Naive thymus-derived CD8-positive, alpha-beta T cell (primary cell): ENCODE data around the gene SLC35G6. TPM values are rescaled to one million over a fixed set of nuclear protein-coding genes. Genes with fewer than 3 reads are reported as not detected.
A peak's percentile ranks its signal among the peaks of the same experiment; 100 is the strongest.
"Not testable (repeated sequence)": the region's sequence is repeated elsewhere in the genome, so short reads cannot be mapped to it uniquely, and the experiment has no call there.

ENCODE experiments used
- ATAC-seq, 2 donors: fragments of 150-1000 bp; cut with Tn5 transposase in 1 of 2; sonication (Bioruptor Pico), chemical (Tn5 transposase) in 1 of 2; 1 replicate in 1 of 2; 2 replicates in 1 of 2; pipeline ENCODE4 v1.10.0; 2021; ENCODE audit warnings: mild to moderate bottlenecking in 2 of 2, moderate library complexity in 2 of 2
- POLR2A ChIA-PET: fragments of 350-600 bp; sonication (Branson Sonifier 250); formaldehyde crosslinking; loops from one replicate; lab custom pipeline; 2021; ENCODE audit warnings: antibody characterized with exemption; lab: Charles Lee
- DNase-seq, 10 donors: peaks; one replicate each; pipeline versions ENCODE4 v3.0.0 to v3.0.0-alpha.2; 2020 to 2022
- H3K27ac Mint-ChIP-seq, 10 donors: one replicate each; pipeline ENCODE4 v1.8.0; 2020 to 2022; ENCODE audit warnings: mild to moderate bottlenecking in 10 of 10, mixed read lengths in 10 of 10, moderate library complexity in 4 of 10, inconsistent platforms in 1 of 10
- H3K27me3 Mint-ChIP-seq, 5 donors: one replicate each; pipeline ENCODE4 v1.8.0; 2021 to 2022; ENCODE audit warnings: mixed read lengths in 5 of 5
- H3K36me3 Mint-ChIP-seq, 3 donors: one replicate each; pipeline ENCODE4 v1.8.0; 2020 to 2022; ENCODE audit warnings: mixed read lengths in 3 of 3, mild to moderate bottlenecking in 2 of 3, inconsistent platforms in 1 of 3
- H3K4me1 Mint-ChIP-seq, 4 donors: one replicate each; pipeline ENCODE4 v1.8.0; 2021 to 2022; ENCODE audit warnings: mixed read lengths in 4 of 4
- H3K4me3 Mint-ChIP-seq, 10 donors: one replicate each; pipeline ENCODE4 v1.8.0; 2020 to 2022; ENCODE audit warnings: mild to moderate bottlenecking in 10 of 10, mixed read lengths in 10 of 10, moderate library complexity in 6 of 10, inconsistent platforms in 1 of 10
- H3K9me3 Mint-ChIP-seq, 9 donors: one replicate each; pipeline ENCODE4 v1.8.0; 2020 to 2022; ENCODE audit warnings: mixed read lengths in 9 of 9, mild to moderate bottlenecking in 3 of 9, inconsistent platforms in 1 of 9, moderate library complexity in 1 of 9
- polyA plus RNA-seq, 3 donors: library from polyadenylated mRNA; unstranded; fragments of 300-500 nt; fragmentation: Illumina TruSeq; gene quantifications; one replicate each; pipeline ENCODE4 v1.2.3, GENCODE V29; 2021
- total RNA-seq, 8 experiments: library from RNA in 2 of 8; stranded (reverse) in 2 of 8; gene quantifications; one replicate each; pipeline ENCODE4 v1.2.3 and lab custom pipeline; 2021 to 2026

Gene SLC35G6
- total RNA-seq (not detected), polyA plus RNA-seq (not detected), total RNA-seq (lab: John Stamatoyannopoulos, UW) (0 to 0.98 (median 0) reads per million in 6 experiments)

GRCh38 chr17:7481275-7481674 is at the start of gene SLC35G6:
Gene SLC35G6 (plus strand): TSS chr17:7481446. CDS start chr17:7481517, 71 bp downstream.
- POLR2A ChIA-PET = interaction anchor here (0.7 to 12.5 kb wide), 13 partner anchors 10 to 678 kb away, joined by 3 to 295 read pairs (median 5); partner anchors contain the start of genes CHRNB1, MPDU1, TMEM102 and TP53
- Mint-ChIP-seq H3K27ac (peak within 1 kb of the TSS; percentile 97 to 100 (median 100)), H3K4me3 (peak within 1 kb of the TSS; percentile 85 to 100 (median 93)), H3K4me1 (peaks cover 50 to 78% (median 73%) of the 10 kb centered on the region in 4 donors), H3K36me3 (peaks cover 0 to 16% (median 0%) of the 10 kb centered on the region in 3 donors)
- H3K27me3 Mint-ChIP-seq, H3K9me3 Mint-ChIP-seq, DNase-seq, ATAC-seq: not testable (repeated sequence)

- Mint-ChIP-seq H3K36me3 (no peaks in the 10 kb centered on the region), H3K4me3 (no peak overlapping the region), H3K4me1 (peaks cover 7 to 20% (median 16%) of the 10 kb centered on the region in 4 donors), H3K27me3 (no peaks in the 10 kb centered on the region), H3K27ac (peak overlapping the region in 1 of 10 donors; percentile 15), H3K9me3 (no peaks in the 10 kb centered on the region)
- ATAC-seq = no peak
- POLR2A ChIA-PET = interaction anchor here (1.6 to 1.9 kb wide), 2 partner anchors 52 to 254 kb away, joined by 5 to 6 read pairs; partner anchors contain the start of genes POLR2A and TP53
- DNase-seq = no peak
Measured at GRCh38 chr17:7432296-7432695, 49.0 kb upstream of the SLC35G6 start.

- peaks cover 5 to 25% (median 11%) of the 10 kb centered on the region in 5 donors for H3K27me3 Mint-ChIP-seq
- ATAC-seq = peak; percentile 35 to 37
- POLR2A ChIA-PET = interaction anchor here (0.5 to 8.3 kb wide), 35 partner anchors 9 to 251 kb away, joined by 3 to 133 read pairs (median 6); partner anchors contain the start of genes ACAP1, CHRNB1, NEURL4 and NLGN2
- DNase-seq = peak in 7 of 10 donors; percentile 25 to 77 (median 44)
- peak overlapping the region; percentile 90 to 98 (median 95) for H3K4me3 Mint-ChIP-seq
- no peaks in the 10 kb centered on the region for H3K36me3 Mint-ChIP-seq
- no peaks in the 10 kb centered on the region for H3K9me3 Mint-ChIP-seq
- H3K4me1 Mint-ChIP-seq = peaks cover 22 to 51% (median 42%) of the 10 kb centered on the region in 4 donors
- peak overlapping the region; percentile 91 to 99 (median 98) for H3K27ac Mint-ChIP-seq
Measured at GRCh38 chr17:7435676-7436555, 45.3 kb upstream of the SLC35G6 start.

- ATAC-seq (peak; percentile 68), DNase-seq (peak; percentile 71 to 87 (median 82))
- H3K9me3 Mint-ChIP-seq = no peaks in the 10 kb centered on the region
- POLR2A ChIA-PET = interaction anchor here (0.5 to 8.3 kb wide), 33 partner anchors 8 to 250 kb away, joined by 3 to 133 read pairs (median 6); partner anchors contain the start of genes ACAP1, CHRNB1, NLGN2 and PHF23
- H3K27ac Mint-ChIP-seq = peak overlapping the region; percentile 83 to 99 (median 98)
- H3K36me3 Mint-ChIP-seq = no peaks in the 10 kb centered on the region
- H3K4me3 Mint-ChIP-seq = peak overlapping the region; percentile 90 to 98 (median 95)
- H3K27me3 Mint-ChIP-seq = peaks cover 5 to 34% (median 15%) of the 10 kb centered on the region in 5 donors
- peaks cover 22 to 51% (median 43%) of the 10 kb centered on the region in 4 donors for H3K4me1 Mint-ChIP-seq
Measured at GRCh38 chr17:7436556-7437368, 44.5 kb upstream of the SLC35G6 start.

- ATAC-seq = no peak
Measured at GRCh38 chr17:7437369-7437863, 43.8 kb upstream of the SLC35G6 start.

GRCh38 chr17:7437950-7438614 is 43.2 kb upstream of the SLC35G6 start:
- H3K9me3 Mint-ChIP-seq = no peaks in the 10 kb centered on the region
- no peak for ATAC-seq
- peaks cover 8 to 47% (median 24%) of the 10 kb centered on the region in 5 donors for H3K27me3 Mint-ChIP-seq
- H3K36me3 Mint-ChIP-seq = no peaks in the 10 kb centered on the region
- POLR2A ChIA-PET = interaction anchor here (0.5 to 8.3 kb wide), 16 partner anchors 10 to 249 kb away, joined by 3 to 133 read pairs (median 4); partner anchors contain the start of genes ACAP1, PLSCR3, POLR2A and SLC35G6
- peak overlapping the region; percentile 71 to 95 (median 84) for H3K4me3 Mint-ChIP-seq
- peaks cover 22 to 51% (median 43%) of the 10 kb centered on the region in 4 donors for H3K4me1 Mint-ChIP-seq
- H3K27ac Mint-ChIP-seq = peak overlapping the region in 9 of 10 donors; percentile 22 to 88 (median 82)
- peak in 9 of 10 donors; percentile 34 to 75 (median 54) for DNase-seq

More at GRCh38 chr17:7437369-7437863, 43.8 kb upstream of the SLC35G6 start:
- no peaks in the 10 kb centered on the region for H3K9me3 Mint-ChIP-seq
- DNase-seq = no peak
- H3K27ac Mint-ChIP-seq = peak overlapping the region in 8 of 10 donors; percentile 22 to 98 (median 78)
- peaks cover 6 to 40% (median 19%) of the 10 kb centered on the region in 5 donors for H3K27me3 Mint-ChIP-seq
- no peaks in the 10 kb centered on the region for H3K36me3 Mint-ChIP-seq
- POLR2A ChIA-PET = interaction anchor here (0.5 to 8.3 kb wide), 28 partner anchors 8 to 249 kb away, joined by 3 to 133 read pairs (median 6); partner anchors contain the start of genes ACAP1, CHRNB1, NLGN2 and PHF23
- H3K4me3 Mint-ChIP-seq = peak overlapping the region; percentile 71 to 96 (median 84)
- H3K4me1 Mint-ChIP-seq = peaks cover 22 to 51% (median 43%) of the 10 kb centered on the region in 4 donors

- POLR2A ChIA-PET = interaction anchor here (0.6 to 8.3 kb wide), 17 partner anchors 9 to 248 kb away, joined by 3 to 133 read pairs (median 10); partner anchors contain the start of genes ACAP1, PLSCR3, POLR2A and SLC35G6
- peak overlapping the region; percentile 71 to 95 (median 84) for H3K4me3 Mint-ChIP-seq
- H3K27me3 Mint-ChIP-seq = peaks cover 9 to 55% (median 28%) of the 10 kb centered on the region in 5 donors
- ATAC-seq (no peak), DNase-seq (no peak)
- H3K9me3 Mint-ChIP-seq = no peaks in the 10 kb centered on the region
- H3K36me3 Mint-ChIP-seq = no peaks in the 10 kb centered on the region
- peaks cover 23 to 51% (median 43%) of the 10 kb centered on the region in 4 donors for H3K4me1 Mint-ChIP-seq
- peak overlapping the region; percentile 21 to 83 (median 66) for H3K27ac Mint-ChIP-seq
Measured at GRCh38 chr17:7438656-7439460, 42.4 kb upstream of the SLC35G6 start.

GRCh38 chr17:7439462-7440112 is 41.7 kb upstream of the SLC35G6 start, which contains the start of gene FGF11:
Gene FGF11 (plus strand): TSS chr17:7439512. CDS start chr17:7439621, 109 bp downstream.
- POLR2A ChIA-PET = interaction anchor here (0.7 to 8.3 kb wide), 7 partner anchors 9 to 396 kb away, joined by 3 to 133 read pairs (median 22); partner anchors contain the start of genes POLR2A, TMEM95 and ZBTB4
- Mint-ChIP-seq H3K9me3 (no peaks in the 10 kb centered on the region), H3K4me3 (peak within 1 kb of the TSS; percentile 80 to 95 (median 88)), H3K27me3 (peaks cover 9 to 61% (median 30%) of the 10 kb centered on the region in 5 donors), H3K36me3 (no peaks in the 10 kb centered on the region), H3K4me1 (peaks cover 23 to 51% (median 44%) of the 10 kb centered on the region in 4 donors), H3K27ac (peak within 1 kb of the TSS; percentile 21 to 83 (median 74))
- DNase-seq = no peak
- ATAC-seq = no peak

- Mint-ChIP-seq H3K27me3 (peaks cover 9 to 65% (median 30%) of the 10 kb centered on the region in 5 donors), H3K36me3 (no peaks in the 10 kb centered on the region), H3K4me1 (peaks cover 27 to 51% (median 42%) of the 10 kb centered on the region in 4 donors), H3K27ac (peak overlapping the region in 8 of 10 donors; percentile 3 to 81 (median 74)), H3K9me3 (no peaks in the 10 kb centered on the region), H3K4me3 (peak overlapping the region; percentile 80 to 95 (median 86))
- ATAC-seq = no peak
- POLR2A ChIA-PET = interaction anchor here (0.7 to 8.3 kb wide), 12 partner anchors 8 to 396 kb away, joined by 3 to 133 read pairs (median 4); partner anchors contain the start of genes ACAP1, POLR2A, TMEM95 and ZBTB4
- peak in 5 of 10 donors; percentile 21 to 44 (median 29) for DNase-seq
Measured at GRCh38 chr17:7440113-7440833, 41.0 kb upstream of the SLC35G6 start.
